HepG2 (cell line): Measurements from ENCODE around the gene MYCBPAP. TPM values are rescaled to one million over a fixed set of nuclear protein-coding genes. Genes with fewer than 3 reads are reported as not detected.
A peak's percentile ranks its signal among the peaks of the same experiment; 100 is the strongest.

Experiments used
- ATF2 ChIP-seq: sonication (generic); formaldehyde crosslinking; IDR thresholded peaks from 2 replicates; pipeline ENCODE4 v1.4.0; 2020; ENCODE audit warnings: missing genetic modification reagents
- BORCS8-MEF2B ChIP-seq: sonication (generic); formaldehyde crosslinking; IDR thresholded peaks from 2 replicates; pipeline ENCODE4 v1.8.0; 2022; ENCODE audit warnings: mild to moderate bottlenecking, missing genetic modification reagents
- DDIT3 ChIP-seq: sonication (generic); formaldehyde crosslinking; IDR thresholded peaks from 2 replicates; pipeline ENCODE4 v1.4.0; 2020; ENCODE audit warnings: mild to moderate bottlenecking, missing genetic modification reagents
- ESRRA ChIP-seq: sonication (generic); formaldehyde crosslinking; IDR thresholded peaks from 2 replicates; pipeline ENCODE4 v1.5.1; 2020; ENCODE audit warnings: mild to moderate bottlenecking, low read depth, missing genetic modification reagents
- ETV6 ChIP-seq: sonication (generic); formaldehyde crosslinking; conservative IDR thresholded peaks from 2 replicates; pipeline ENCODE4 v1.4.0; 2020; ENCODE audit warnings: missing genetic modification reagents
- FOXO1 ChIP-seq: sonication (generic); formaldehyde crosslinking; IDR thresholded peaks from 2 replicates; pipeline ENCODE4 v1.4.0; 2020; ENCODE audit warnings: missing genetic modification reagents
- GZF1 ChIP-seq: sonication (generic); formaldehyde crosslinking; IDR thresholded peaks from 2 replicates; pipeline ENCODE4 v1.5.1; 2020; ENCODE audit warnings: mild to moderate bottlenecking, missing genetic modification reagents
- KDM3A ChIP-seq: IDR thresholded peaks from 2 replicates; pipeline ENCODE4 v1.6.1; 2018; ENCODE audit warnings: low read depth, missing compliant biosample characterization
- NCOA2 ChIP-seq: sonication (generic); formaldehyde crosslinking; IDR thresholded peaks from 2 replicates; pipeline ENCODE4 v1.8.0; 2022; ENCODE audit warnings: inconsistent platforms
- NFE2L1 ChIP-seq: sonication (generic); formaldehyde crosslinking; IDR thresholded peaks from 2 replicates; pipeline ENCODE4 v1.4.0; 2020; ENCODE audit warnings: missing genetic modification reagents, mild to moderate bottlenecking, borderline replicate concordance
- RCOR2 ChIP-seq: IDR thresholded peaks from 2 replicates; pipeline ENCODE4 v1.6.1; 2016; ENCODE audit warnings: missing biosample characterization, missing genetic modification reagents
- REST ChIP-seq, 2 experiments: IDR thresholded peaks; 2 replicates each; pipeline ENCODE4 v1.6.1; 2011 to 2012; ENCODE audit warnings: low read length in 2 of 2, borderline replicate concordance in 1 of 2, low read depth in 1 of 2, mild to moderate bottlenecking in 1 of 2, moderate library complexity in 1 of 2
- SMAD3 ChIP-seq: sonication (generic); formaldehyde crosslinking; IDR thresholded peaks from 2 replicates; pipeline ENCODE4 v1.4.0; 2020; ENCODE audit warnings: missing genetic modification reagents
- TBX2 ChIP-seq: sonication (generic); formaldehyde crosslinking; IDR thresholded peaks from 2 replicates; pipeline ENCODE4 v1.5.0; 2020; ENCODE audit warnings: missing genetic modification reagents, mild to moderate bottlenecking, borderline replicate concordance
- TCF7L2 ChIP-seq: IDR thresholded peaks from 2 replicates; pipeline ENCODE4 v1.6.1; 2011; ENCODE audit warnings: mild to moderate bottlenecking, low read depth, low read length, moderate library complexity
- TEF ChIP-seq: sonication (generic); formaldehyde crosslinking; IDR thresholded peaks from 2 replicates; pipeline ENCODE4 v1.5.0; 2020; ENCODE audit warnings: missing genetic modification reagents
- XRCC5 ChIP-seq: fragments of 200-400 bp; formaldehyde crosslinking; optimal IDR thresholded peaks from 2 replicates; pipeline ENCODE3; 2017; ENCODE audit warnings: mild to moderate bottlenecking, low read length
- ZBTB21 ChIP-seq: sonication (generic); formaldehyde crosslinking; IDR thresholded peaks from 2 replicates; pipeline ENCODE4 v1.4.0; 2020; ENCODE audit warnings: missing genetic modification reagents
- ZNF598 ChIP-seq: sonication (generic); formaldehyde crosslinking; IDR thresholded peaks from 2 replicates; pipeline ENCODE4 v1.5.1; 2020; ENCODE audit warnings: mild to moderate bottlenecking, missing genetic modification reagents, borderline replicate concordance
- ZNF660 ChIP-seq: sonication (generic); formaldehyde crosslinking; IDR thresholded peaks from 2 replicates; pipeline ENCODE4 v1.5.1; 2020; ENCODE audit warnings: mild to moderate bottlenecking, low read depth, missing genetic modification reagents, borderline replicate concordance
- ZNF678 ChIP-seq: sonication (generic); formaldehyde crosslinking; IDR thresholded peaks from 2 replicates; pipeline ENCODE4 v1.4.0; 2020; ENCODE audit warnings: mild to moderate bottlenecking, missing genetic modification reagents
- ZSCAN5A ChIP-seq: sonication (generic); formaldehyde crosslinking; IDR thresholded peaks from 2 replicates; pipeline ENCODE4 v1.8.0; 2022; ENCODE audit warnings: mild to moderate bottlenecking, missing genetic modification reagents, borderline replicate concordance
- polyA plus RNA-seq, 8 experiments: library from polyadenylated mRNA; depleted of rRNA in 3 of 8; stranded (reverse) in 7 of 8; unstranded in 1 of 8; fragments of >200 nt; fragmentation: Illumina TruSeq in 4 of 8; extraction: Trizol in 4 of 8; gene quantifications; 2 replicates each; pipeline versions ENCODE4 v1.2.1 to v1.2.3, GENCODE V29; 2011 to 2016; ENCODE audit warnings: low read depth in 4 of 8, missing spikeins in 1 of 8, mixed read lengths in 1 of 8; ENCODE audit not compliant: insufficient read depth in 1 of 8
- total RNA-seq, 5 experiments: library from RNA; depleted of rRNA; stranded (reverse); fragments of >200 nt; fragmentation: Illumina TruSeq; extraction: Trizol; gene quantifications; 2 replicates each; pipeline ENCODE4 v1.2.3, GENCODE V29; 2016; ENCODE audit warnings: low read depth in 1 of 5

The MYCBPAP gene
- total and polyA plus RNA-seq, 2 of the 13 experiments (the other 11 are each of a cell fraction or from before 2014, with no cell fraction given) = 0.22 to 0.24 TPM

- TF ChIP-seq NFE2L1 (CRISPR knock-in tag) = no peak
- TF ChIP-seq DDIT3 = no peak
- no peak for TF ChIP-seq KDM3A (CRISPR knock-in tag)
- no peak for TF ChIP-seq GZF1 (CRISPR knock-in tag)
- TF ChIP-seq ZNF660 (CRISPR knock-in tag) = no peak
- TF ChIP-seq SMAD3 (CRISPR knock-in tag) = no peak
- TF ChIP-seq ZSCAN5A = no peak
- TF ChIP-seq FOXO1 (CRISPR knock-in tag) = no peak
- no peak for TF ChIP-seq TCF7L2
- TF ChIP-seq BORCS8-MEF2B (CRISPR knock-in tag) = no peak
- no peak for TF ChIP-seq ZNF678 (CRISPR knock-in tag)
- peak; percentile 37; the same call in 1 of the 2 replicates for TF ChIP-seq TBX2
- TF ChIP-seq TEF (CRISPR knock-in tag) = no peak
- TF ChIP-seq ZNF598 (CRISPR knock-in tag) = no peak; the same call in 1 of the 2 replicates
- TF ChIP-seq NCOA2 (CRISPR knock-in tag) = no peak
- TF ChIP-seq RCOR2 (CRISPR knock-in tag) = no peak
- TF ChIP-seq ATF2 (CRISPR knock-in tag) = no peak
- no peak for TF ChIP-seq REST (IDR thresholded peaks at IDR 0.05; ENCODE audit: borderline replicate concordance in 1 of 2, low read depth in 1 of 2, low read length in 2 of 2)
- TF ChIP-seq ZBTB21 (CRISPR knock-in tag) = no peak
- no peak for TF ChIP-seq ETV6 (CRISPR knock-in tag)
- TF ChIP-seq XRCC5 = peak; percentile 14
- no peak for TF ChIP-seq ESRRA (CRISPR knock-in tag)
Measured at GRCh38 chr17:50538549-50539410, 30.5 kb downstream of the MYCBPAP start (continued).
